Skin of body (tissue), 2 donors: ENCODE measurements around the gene LRRC8E. TPM values are rescaled to one million over a fixed set of nuclear protein-coding genes. Genes with fewer than 3 reads are reported as not detected.
"Not testable (repeated sequence)": the region's sequence is repeated elsewhere in the genome, so short reads cannot be mapped to it uniquely, and the experiment has no call there.

Experiments
- DNase-seq: peaks from one replicate; lab custom pipeline; 2025; lab: John Stamatoyannopoulos, UW
- total RNA-seq: library from RNA; depleted of rRNA; stranded (reverse); fragments of >200 nt; gene quantifications from one replicate; pipeline ENCODE4 v1.2.3, GENCODE V29; 2014

LRRC8E gene
- total RNA-seq, 1 donor from 2014 or later: 3.9 TPM

DNA sequence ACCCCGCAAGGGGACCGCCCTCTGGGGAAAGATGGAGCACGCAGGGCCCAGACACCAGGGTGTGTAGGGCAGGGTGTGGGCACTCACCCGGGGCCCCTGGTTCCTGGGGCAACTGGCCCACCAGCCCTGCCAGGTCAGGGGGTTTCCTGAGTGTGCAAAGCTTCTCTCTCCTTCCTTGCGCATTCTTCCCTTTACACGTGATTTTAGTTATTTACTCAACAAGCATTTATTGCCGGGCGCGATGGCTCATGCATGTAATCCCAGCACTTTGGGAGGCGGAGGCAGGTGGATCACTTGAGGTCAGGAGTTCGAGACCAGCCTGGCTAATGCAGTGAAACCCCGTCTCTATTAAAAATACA is 34.6 kb upstream of the LRRC8E start:
- no peak for DNase-seq

DNA sequence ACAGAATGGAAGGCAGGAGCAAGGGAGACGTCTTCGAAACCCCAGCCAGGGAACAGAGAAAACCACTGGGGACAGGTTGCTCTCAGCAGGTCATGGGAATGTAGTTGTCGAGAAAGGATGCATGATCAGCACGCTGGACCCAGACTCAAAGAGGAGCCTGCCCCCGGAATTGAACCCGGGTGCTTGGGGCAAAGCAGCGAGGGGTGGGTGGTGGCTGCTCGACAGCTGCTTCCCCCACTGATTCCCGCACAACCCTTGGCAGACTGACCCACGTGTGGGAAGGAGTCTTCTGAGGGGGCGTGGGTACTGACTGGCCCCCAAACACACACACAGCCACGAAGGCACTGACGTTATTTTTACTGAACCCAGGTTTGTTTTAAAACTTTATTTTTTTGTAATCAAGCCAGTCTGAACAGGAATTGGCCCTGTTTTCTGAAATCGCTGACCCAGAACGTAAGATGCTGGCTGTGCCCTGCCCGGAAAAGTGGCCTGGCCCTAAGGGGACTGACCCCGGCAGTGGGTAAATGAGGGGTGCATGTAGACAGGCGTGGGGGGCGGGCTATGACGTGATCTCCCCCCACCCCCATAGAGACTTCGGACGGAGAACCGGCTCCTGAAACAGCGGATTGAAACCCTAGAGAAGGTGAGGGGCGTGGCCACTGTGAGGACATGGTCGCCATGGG is 32.7 kb upstream of the LRRC8E start:
- DNase-seq: no peak

DNA sequence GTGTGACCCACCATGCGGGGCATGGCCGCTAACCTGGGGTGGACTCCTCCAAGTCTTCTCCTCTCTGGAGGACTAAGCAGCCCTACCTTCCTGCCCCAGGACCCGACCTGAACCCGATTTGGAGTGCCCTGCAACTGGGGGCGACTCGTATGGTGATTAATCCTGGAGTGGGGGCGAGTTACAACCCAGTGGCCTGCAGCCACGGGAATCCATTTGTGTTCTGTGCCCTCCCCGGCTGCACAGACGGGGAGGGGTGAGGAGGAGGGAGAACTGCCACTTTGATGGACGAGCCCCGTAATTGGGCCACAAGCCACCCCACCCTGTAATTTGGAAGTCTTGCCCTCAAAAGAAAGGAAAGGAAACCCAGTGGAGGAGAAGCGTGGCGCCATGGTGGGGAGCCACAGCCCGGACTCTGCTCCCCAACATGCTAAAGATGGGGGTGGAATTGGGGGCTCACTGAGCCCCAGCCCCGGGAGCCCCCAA is 32.2 kb upstream of the LRRC8E start:
- no peak for DNase-seq

DNA sequence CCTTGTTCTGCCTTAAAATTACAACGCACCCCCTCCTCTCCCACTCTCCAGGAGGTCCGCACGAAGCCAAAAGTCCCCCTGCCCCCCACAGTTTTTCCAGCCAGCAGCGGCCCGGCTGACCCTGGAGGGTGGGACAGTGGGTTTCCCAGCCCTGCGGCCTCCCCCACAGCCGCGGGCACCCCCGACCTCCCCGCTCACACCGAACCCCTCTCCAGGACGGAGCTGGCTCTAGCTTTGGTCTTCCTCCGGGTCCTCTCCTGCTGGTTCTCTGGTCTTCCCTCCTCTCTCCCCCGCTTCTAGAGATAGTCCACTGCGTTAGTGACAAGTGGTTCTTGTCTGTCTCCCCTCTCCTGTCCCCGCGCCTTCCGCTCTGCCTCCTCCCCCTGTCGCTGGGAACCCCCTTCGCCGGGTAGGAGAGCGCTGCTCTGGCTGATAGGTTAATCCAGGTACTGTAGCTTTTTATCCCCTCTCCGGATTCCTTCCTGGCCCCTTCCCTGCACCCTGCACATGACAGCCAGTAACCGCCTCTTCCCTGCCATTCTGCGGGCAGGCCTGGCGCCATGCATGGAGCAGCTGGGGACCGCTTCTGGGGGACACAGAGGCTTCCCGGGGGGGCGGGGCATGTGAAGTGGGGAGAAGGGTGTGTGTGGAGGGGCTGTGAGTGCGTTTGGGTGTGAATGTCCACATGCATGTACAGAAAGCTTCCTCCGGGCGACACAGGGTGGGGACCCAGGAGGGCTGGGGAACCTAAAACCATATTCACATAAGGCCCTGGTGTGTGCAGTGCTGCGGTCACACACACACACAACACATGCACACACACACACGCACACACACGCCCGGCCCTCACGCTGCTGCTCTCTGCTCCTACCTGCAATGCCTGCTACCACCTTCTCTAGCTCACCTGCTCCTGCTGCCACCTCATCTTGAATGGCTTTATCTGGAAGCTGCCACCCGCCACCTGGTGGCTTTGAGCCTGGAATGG is 31.3 kb upstream of the LRRC8E start:
- no peak for DNase-seq

DNA sequence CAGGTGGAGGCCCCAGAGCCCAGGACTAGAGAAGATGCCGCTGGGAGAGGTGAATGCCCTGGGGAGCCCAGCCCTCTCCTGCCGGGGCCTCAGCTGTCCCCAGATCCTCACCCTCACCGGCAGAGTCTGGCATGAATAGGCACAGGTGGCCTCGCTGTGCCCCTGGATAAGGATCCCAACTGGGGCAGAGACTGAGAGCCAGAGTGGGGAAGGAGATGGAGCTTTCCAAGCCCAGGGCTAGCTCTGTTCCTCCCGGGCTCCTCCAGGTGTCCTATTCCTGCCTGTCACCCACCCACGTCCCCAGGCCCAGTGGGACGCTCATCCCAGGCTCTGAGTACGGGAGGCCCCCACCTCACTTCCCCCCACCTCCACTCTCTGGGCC is 30.6 kb upstream of the LRRC8E start:
- DNase-seq: no peak

DNA sequence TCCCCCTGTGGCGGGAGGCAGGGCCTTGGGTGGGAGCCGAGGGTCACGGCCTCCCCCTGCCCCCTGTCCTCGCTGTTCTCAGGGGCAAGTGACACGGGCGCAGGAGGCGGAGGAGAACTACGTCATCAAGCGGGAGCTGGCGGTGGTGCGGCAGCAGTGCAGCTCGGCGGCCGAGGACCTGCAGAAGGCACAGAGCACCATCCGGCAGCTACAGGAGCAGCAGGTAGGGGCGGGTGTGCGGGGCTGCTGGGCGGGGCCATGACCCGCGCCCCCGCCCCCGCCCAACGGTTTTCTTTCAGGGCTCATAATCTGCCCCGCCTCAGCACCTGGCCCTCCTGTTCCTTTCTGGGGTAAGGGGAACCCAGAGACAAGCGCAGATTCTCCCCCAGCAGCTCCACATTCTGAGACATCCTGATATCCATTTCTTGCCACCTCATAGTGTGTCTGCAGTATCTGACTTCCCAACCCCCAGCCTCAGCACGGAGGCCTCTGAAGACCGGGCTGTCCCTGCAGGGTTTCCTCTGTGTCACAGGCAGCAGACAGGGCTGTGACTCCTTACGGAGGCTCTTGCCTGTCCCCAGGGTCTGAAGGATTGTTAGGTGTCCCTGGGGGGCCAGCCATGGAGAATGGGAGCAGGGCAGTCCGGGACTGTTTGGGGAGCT is 30.1 kb upstream of the LRRC8E start:
- no peak for DNase-seq

DNA sequence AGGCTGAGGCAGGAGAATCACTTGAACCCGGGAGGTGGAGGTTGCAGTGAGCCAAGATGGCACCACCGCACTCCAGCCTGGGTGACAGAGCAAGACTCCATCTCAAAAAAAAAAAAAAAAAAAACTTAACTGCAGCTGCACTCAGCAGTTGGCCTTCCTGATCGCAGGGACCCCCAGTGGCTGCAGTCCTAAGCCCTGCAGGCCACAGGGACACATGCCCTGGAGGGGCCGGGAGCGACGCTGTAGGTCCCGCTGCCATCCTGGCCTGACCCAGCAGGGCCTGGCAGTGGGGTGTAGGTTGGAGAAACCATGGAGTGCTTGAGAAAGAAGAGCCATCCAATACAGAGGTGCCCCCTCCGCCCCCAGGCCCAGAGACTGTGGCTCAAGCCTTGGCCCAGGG is 29.2 kb upstream of the LRRC8E start:
- DNase-seq: not testable (repeated sequence)

DNA sequence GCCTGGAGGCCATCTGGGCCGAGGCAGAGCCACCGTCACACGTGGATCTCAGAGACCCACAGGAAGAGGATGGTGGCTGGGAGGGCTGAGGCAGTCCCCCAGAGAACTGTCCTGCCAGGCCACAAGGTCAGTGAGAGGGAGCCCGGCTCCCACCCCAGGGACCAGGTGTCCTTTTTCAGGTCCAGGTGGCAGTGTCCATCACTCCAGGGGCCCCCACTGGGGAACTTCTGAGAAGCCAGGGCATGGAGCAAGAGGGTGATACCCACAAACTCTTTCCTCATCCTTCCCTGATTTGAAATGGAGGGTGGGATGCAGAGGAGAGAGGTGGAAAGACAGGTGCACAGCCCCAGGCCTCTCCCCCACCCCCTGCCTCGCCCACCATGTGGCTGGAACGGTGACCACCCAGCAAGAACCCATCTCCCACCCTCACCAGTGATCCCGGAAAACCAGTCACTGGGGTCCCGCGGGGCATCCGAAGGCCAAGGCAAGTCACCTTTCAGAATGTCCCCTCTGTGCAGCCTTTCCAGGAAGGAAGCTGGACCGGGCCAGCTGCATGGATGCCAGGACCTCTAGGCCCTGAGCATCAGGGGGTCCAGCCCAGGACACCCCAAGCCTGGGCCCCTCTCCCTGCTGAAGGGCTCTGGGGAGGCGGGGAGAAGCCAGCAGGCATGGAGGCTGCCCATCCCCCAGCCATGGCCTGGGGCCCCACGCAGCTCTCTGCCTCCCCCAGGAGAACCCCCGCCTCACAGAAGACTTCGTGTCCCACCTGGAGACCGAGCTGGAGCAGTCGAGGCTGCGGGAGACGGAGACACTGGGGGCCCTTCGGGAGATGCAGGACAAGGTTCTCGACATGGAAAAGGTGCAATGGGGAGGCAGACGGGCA is 28.2 kb upstream of the LRRC8E start:
- DNase-seq: no peak

DNA sequence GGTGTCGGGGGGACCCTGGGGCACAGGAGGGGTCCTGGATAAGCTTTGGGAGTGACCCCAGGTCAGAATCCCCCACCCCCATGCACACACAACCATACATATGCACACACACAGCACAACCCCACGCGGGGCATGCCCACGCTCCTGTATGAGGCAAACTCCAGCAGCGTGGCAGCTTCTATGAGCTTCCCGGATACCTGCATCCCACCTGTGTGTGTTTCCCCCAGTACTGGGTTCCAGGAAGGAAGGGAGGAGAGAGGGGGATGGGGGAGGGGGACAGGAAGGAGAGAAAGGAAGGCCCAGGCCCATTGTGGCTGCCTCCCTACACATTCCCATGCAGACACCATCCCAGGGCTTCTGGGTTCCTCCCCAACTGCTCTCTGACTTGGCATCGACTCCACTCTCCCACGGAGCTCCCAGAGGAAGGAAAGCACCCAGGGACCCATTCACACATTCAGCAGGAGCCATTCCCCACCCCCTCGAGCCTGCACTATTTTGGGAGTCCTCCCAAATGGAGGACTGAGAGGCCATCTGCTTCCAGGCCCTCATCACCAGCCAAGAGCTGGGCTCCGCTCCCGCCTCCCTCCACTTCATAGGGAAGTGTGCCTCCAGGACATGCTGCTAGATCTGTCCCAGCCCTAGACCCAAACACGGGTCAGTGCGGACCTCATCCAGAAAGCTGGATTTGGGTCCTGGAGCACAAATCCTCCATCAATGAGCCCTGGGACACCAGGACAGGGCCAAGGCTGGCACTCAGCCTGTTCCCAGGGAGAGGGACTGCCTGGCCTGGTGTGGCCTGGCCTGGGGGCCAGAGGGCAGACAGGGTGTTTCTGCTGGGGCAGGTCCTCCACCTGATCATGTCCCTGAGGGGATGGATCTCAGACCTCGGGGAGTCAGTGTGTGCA is 27.3 kb upstream of the LRRC8E start:
- no peak for DNase-seq

DNA sequence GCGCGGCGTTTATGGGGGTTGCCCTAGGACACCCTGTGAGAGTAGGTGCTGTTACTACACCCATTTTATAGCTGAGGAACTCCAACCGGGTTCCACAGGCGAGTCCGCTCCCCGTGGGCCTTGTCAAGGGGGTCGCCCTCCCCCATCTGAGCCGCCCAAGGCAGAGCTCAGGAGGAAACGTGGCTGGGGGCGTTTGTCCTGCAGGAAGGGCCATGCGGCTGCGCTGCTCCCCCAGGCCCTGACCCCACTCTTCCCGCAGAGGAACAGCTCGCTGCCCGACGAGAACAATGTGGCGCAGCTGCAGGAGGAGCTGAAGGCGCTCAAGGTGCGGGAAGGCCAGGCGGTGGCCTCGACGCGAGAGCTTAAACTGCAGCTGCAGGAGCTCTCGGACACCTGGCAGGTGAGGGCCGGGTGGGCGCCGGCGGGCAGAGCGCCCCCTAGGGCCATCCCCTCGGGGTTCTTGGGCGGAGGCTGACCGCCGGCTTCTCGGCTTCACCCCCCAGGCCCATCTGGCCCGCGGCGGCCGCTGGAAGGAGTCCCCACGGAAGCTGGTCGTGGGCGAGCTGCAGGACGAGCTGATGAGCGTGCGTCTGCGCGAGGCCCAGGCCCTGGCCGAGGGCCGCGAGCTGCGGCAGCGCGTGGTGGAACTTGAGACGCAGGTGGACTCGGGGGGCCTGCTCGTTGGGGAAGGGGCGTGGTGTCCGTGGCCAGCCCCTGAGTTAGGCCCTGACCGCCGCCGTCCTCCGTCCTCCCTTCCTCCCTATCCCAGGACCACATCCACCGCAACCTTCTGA is 26.5 kb upstream of the LRRC8E start:
- DNase-seq: no peak

DNA sequence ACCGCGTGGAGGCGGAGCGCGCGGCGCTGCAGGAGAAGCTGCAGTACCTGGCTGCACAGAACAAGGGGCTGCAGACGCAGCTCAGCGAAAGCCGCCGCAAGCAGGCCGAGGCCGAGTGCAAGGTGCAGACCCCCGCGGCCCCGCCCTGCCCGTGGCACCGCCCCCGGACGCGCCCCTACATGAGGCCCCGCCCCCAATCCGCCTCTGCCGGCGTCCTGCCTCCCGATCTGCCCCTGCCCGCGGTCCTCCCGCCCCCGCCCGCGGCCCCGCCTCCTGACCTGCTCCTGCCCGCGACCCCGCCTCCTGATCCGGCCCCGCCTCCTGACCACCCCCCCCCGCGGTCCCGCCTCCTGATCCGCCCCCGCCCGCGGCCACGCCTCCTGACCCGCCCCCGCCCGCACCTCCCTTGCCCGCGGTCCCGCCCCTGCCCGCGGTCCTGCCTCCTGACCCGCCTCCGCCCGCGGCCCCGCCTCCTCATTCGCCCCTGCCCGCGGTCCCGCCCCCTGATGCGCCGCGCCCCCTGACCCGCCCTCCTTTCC is 25.8 kb upstream of the LRRC8E start:
- no peak for DNase-seq

DNA sequence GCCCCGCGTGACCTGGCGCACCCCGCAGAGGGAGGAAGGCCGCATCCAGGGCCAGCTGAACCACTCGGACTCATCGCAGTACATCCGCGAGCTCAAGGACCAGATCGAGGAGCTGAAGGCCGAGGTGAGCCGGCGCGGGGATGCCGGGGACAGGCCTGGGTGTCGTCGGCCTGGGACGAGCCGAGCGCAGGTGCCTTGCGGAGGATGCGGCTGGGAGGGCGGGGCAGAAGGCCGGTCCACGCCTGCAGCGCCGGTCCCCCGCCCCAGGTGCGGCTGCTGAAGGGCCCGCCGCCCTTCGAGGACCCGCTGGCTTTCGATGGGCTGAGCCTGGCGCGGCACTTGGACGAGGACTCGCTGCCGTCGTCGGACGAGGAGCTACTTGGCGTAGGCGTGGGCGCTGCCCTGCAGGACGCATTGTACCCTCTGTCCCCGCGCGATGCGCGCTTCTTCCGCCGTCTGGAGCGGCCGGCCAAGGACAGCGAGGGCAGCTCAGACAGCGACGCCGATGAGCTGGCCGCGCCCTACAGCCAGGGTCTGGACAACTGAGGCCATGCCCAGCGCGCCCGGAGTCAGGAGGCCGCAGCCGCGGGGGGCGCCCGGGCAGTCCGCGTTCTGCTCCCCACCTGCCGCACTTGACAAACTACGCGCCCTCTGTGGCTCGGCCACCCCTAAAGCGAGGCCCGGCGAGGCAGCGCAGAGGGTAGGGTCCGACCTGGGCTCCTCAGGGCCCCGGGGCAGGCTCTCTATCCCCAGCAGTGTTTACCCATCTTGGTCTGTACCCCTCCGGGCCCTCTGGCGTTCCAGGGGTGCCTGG is 24.9 kb upstream of the LRRC8E start:
- DNase-seq: no peak

DNA sequence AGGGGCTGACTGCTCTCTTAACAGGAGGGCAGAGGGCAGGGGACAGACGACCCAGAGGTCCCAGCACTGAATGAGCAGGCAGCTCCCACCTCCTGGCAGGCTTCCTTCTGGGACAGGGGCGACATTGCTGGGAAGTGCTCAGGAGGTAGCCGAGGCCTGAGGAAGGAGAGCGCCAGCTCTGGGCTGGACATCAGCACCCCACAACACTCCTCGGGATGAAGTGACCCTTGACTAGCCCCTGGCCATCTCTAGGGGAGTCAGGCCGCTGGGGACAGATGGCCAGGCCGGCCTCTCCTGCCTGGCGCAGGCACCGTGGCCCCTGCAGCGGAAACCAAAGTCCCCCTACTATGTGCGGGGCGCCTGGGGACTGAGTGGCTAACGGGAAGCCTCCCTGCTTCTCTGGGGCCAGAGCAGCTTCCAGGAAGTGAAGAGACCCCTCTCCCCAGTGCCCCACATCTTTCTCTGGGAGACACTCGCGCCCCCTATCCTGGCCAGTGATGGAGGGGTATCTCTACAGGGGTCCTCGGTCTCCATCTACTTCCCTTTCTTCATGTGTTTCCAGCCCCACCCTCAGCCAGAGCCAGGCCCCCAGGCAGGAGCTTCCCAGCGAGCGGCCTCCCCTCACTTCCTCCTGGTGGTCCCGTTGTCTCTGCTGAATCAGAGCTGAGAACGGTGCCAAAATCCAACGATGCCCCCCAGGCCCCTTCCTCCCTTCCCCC is 24.2 kb upstream of the LRRC8E start:
- no peak for DNase-seq

DNA sequence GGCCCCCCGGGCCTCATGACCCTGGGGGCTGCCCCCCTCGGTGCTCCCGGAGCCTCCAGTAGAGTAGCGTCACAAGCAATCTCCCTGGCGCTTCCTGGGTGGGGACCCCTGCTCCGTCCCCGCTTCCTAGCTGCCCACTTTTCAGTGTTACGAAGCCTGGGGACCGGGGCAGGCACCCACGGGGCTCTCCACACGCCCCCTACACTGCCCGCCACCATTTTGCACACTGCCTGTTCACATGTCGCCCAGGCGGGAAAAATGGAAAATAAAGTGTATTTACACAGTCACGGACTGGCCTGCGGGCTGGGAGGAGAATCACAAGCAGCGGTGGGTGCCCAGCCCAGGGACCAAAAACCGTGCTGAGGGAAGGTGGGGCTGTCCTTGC is 23.6 kb upstream of the LRRC8E start:
- no peak for DNase-seq

DNA sequence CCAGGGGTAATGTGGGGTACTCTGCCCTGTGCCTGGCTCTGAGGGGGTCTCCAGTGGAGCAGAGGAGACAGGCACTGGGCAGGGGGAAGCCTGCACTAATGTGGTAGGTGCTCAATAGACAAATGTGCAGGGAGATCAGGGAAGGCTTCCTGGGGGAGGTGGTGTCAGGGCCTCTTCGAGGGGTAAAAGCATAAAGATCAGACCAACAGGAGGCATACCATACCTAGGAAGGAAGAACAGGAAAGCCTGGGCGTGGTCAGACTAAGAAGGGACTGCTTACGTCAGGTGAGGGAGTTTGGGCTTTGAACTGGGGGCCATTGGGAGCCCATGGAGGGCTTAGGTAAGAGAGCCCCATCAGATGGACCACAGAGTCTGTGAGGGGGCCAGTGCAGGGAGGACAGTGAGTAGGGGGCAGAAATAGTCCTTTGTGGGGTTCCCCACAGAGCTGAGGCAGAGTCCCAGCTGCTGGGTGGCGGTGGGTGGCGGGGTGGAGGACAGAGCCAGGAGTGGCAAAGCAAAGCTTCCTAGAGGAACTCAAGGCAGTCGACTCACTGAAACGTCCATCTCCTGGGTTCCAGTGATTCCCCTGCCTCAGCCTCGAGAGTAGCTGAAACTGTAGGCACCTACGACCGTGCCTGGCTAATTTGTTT is 22.9 kb upstream of the LRRC8E start:
- no peak for DNase-seq

DNA sequence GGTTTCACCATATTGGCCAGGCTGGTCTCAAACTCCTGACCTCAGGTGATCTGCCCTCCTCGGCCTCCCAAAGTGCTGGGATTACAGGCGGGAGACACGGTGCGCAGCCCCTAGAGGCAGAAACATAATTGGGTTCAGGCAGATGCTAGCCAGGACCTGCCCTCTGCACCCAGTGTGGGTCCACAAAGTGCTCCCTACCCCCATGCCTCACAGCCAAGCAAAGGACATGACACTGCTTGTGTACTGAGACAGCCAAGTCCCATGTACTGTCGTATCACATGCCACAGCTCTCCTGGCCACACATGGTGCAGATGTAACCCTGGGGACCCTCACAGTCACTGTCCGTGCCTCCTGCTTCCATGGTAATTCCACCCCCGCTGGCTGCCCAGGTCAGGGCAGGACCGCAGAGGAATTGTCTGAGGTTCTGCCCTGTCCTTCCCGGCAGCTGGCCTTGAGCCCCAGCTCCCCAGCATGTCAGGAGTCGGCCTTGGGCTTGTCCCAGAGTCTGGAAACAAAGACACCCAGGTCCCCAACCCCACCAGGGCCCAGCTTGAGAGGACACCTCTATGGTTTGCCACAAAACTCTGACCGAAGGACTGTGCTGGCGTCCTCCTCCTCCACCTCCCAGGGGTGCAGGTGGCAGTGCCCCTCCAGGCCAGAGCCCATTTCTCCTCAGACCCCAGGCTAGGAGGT is 21.8 kb upstream of the LRRC8E start:
- DNase-seq: no peak
